ENCODE measurements around the gene HOXA7.

HOXA7 gene

GRCh38 chr7:27151341-27151930 is 5.0 kb downstream of the HOXA7 start (continued):
- no peak for TF ChIP-seq ZBTB11 (tag by site-specific recombination; conservative IDR thresholded peaks at IDR 0.05; ENCODE audit: low read depth)
- TF ChIP-seq ZNF354C (tag by site-specific recombination; IDR thresholded peaks at IDR 0.05; ENCODE audit: borderline replicate concordance, low read depth), result no peak
- peak; percentile 62 for TF ChIP-seq ZFHX2 (tag by site-specific recombination; conservative IDR thresholded peaks at IDR 0.05)
- TF ChIP-seq IKZF3 (tag by site-specific recombination; IDR thresholded peaks at IDR 0.05), result peak; percentile 37; the same call in 1 of the 2 replicates
- TF ChIP-seq ZNF398 (tag by site-specific recombination; IDR thresholded peaks at IDR 0.05), result no peak
- no peak for TF ChIP-seq ZFP41 (tag by site-specific recombination; IDR thresholded peaks at IDR 0.05; ENCODE audit: borderline replicate concordance)
- no peak for TF ChIP-seq ZNF621 (tag by site-specific recombination; IDR thresholded peaks at IDR 0.05)
- 0 out of 2 replicates have a peak, but pooled peaks have one; percentile 21 for TF ChIP-seq ZBTB7A (tag by site-specific recombination; IDR thresholded peaks at IDR 0.05; ENCODE audit: low read depth)
- 0 out of 2 replicates have a peak, but pooled peaks have one; percentile 2 for TF ChIP-seq HOXC10 (CRISPR knock-in tag; IDR thresholded peaks at IDR 0.05)

GRCh38 chr7:27150568-27151340 is 5.7 kb downstream of the HOXA7 start:
- H3K27ac ChIP-seq (ENCODE audit: extremely low read depth, low read depth, low read length), result peak overlapping the region; percentile 99
- peaks cover 0 to 41% of the 10 kb centered on the region in 2 experiments; a peak in 2 of 3 replicates for H3K36me3 ChIP-seq (ENCODE audit: control insufficient read depth in 2 of 2, insufficient read depth in 1 of 2, low read length in 2 of 2)
- H3K4me1 ChIP-seq (ENCODE audit: control insufficient read depth, insufficient read depth, low read length), result peaks cover 11% of the 10 kb centered on the region
- ChIA-PET CTCF (interaction anchor here (0.5 to 4.3 kb wide), 24 partner anchors 8 to 1304 kb away, joined by 3 to 50 read pairs (median 4); partner anchors contain the start of gene HOXA4), POLR2A (interaction anchor here (0.6 to 5.6 kb wide), 11 partner anchors 11 to 775 kb away, joined by 3 to 42 read pairs (median 9); partner anchors contain the start of genes HOXA10, HOXA11, HOXA4 and HOXA9)
- no peaks in the 10 kb centered on the region for H3K9me3 ChIP-seq (ENCODE audit: control insufficient read depth, insufficient read depth, low read depth, low read length)
- peak overlapping the region; percentile 59 for H3K4me3 ChIP-seq (ENCODE audit: low read depth, low read length)
- TF ChIP-seq ZNF629 (tag by site-specific recombination; IDR thresholded peaks at IDR 0.05) (peak; percentile 52; the same call in 1 of the 2 replicates), ZNF600 (tag by site-specific recombination; IDR thresholded peaks at IDR 0.05) (0 out of 2 replicates have a peak, but pooled peaks have one; percentile 22), ZBTB49 (tag by site-specific recombination; IDR thresholded peaks at IDR 0.05; ENCODE audit: low read depth) (no peak), SCRT2 (tag by site-specific recombination; IDR thresholded peaks at IDR 0.05) (peak; percentile 86), BCL11A (tag by site-specific recombination; IDR thresholded peaks at IDR 0.05; ENCODE audit: low read depth) (peak; percentile 32; the same call in 1 of the 2 replicates), MEIS1 (CRISPR knock-in tag; IDR thresholded peaks at IDR 0.05; ENCODE audit: borderline replicate concordance) (peak; percentile 77; the same call in 1 of the 2 replicates), ZBTB44 (tag by site-specific recombination; IDR thresholded peaks at IDR 0.05) (0 out of 2 replicates have a peak, but pooled peaks have one; percentile 24), ZNF76 (tag by site-specific recombination; IDR thresholded peaks at IDR 0.05; ENCODE audit: borderline replicate concordance, low read depth) (peak; percentile 72; the same call in 1 of the 2 replicates), ZNF148 (tag by site-specific recombination; IDR thresholded peaks at IDR 0.05; ENCODE audit: borderline replicate concordance) (no peak), SP7 (tag by site-specific recombination; IDR thresholded peaks at IDR 0.05) (peak; percentile 60; the same call in 1 of the 2 replicates), TRIM28 (IDR thresholded peaks at IDR 0.05; ENCODE audit: borderline replicate concordance, low read length) (peak; percentile 32; the same call in 1 of the 2 replicates)
